Measurements from ENCODE around the gene RDH13. TPM values are rescaled to one million over a fixed set of nuclear protein-coding genes. Genes with fewer than 3 reads are reported as not detected.

RDH13 gene
- polyA plus RNA-seq, 1 donor = 19.9 TPM

- Histone ChIP-seq H3K36me3 (ENCODE audit: control insufficient read depth, insufficient read depth, low read length) (peaks cover 43% of the 10 kb centered on the region), H3K27me3 (ENCODE audit: control insufficient read depth, insufficient read depth, low read length) (peaks cover 17% of the 10 kb centered on the region), H3K27ac (ENCODE audit: low read length) (no peak overlapping the region), H3K4me3 (ENCODE audit: low read length) (no peak overlapping the region), H3K9me3 (ENCODE audit: control insufficient read depth, low read depth, low read length) (peaks cover under 1% of the 10 kb centered on the region), H3K4me1 (ENCODE audit: control insufficient read depth, insufficient read depth, low read length) (peaks cover 9% of the 10 kb centered on the region)
- no CpG with 5 or more reads among the region's 32 CpGs for WGBS (ENCODE audit: insufficient coverage, low lambda C conversion rate)
- no peak for DNase-seq
Observed at GRCh38 chr19:55091126-55091910, 28.4 kb upstream of the RDH13 start.

GRCh38 chr19:55090564-55090963, 27.6 kb upstream of the RDH13 start:
- DNase-seq = no peak
- peaks cover 36% of the 10 kb centered on the region for H3K36me3 ChIP-seq (ENCODE audit: control insufficient read depth, insufficient read depth, low read length)
- H3K27me3 ChIP-seq (ENCODE audit: control insufficient read depth, insufficient read depth, low read length) = peaks cover 24% of the 10 kb centered on the region
- no peak overlapping the region for H3K27ac ChIP-seq (ENCODE audit: low read length)
- H3K9me3 ChIP-seq (ENCODE audit: control insufficient read depth, low read depth, low read length) = peaks cover 3% of the 10 kb centered on the region
- peaks cover 9% of the 10 kb centered on the region for H3K4me1 ChIP-seq (ENCODE audit: control insufficient read depth, insufficient read depth, low read length)
- WGBS (ENCODE audit: insufficient coverage, low lambda C conversion rate) = no CpG with 5 or more reads among the region's 13 CpGs
- H3K4me3 ChIP-seq (ENCODE audit: low read length) = no peak overlapping the region

- H3K4me1 ChIP-seq (ENCODE audit: control insufficient read depth, insufficient read depth, low read length) = peaks cover 9% of the 10 kb centered on the region
- H3K27ac ChIP-seq (ENCODE audit: low read length) = no peak overlapping the region
- H3K4me3 ChIP-seq (ENCODE audit: low read length) = no peak overlapping the region
- peaks cover 25% of the 10 kb centered on the region for H3K36me3 ChIP-seq (ENCODE audit: control insufficient read depth, insufficient read depth, low read length)
- DNase-seq = no peak
- H3K27me3 ChIP-seq (ENCODE audit: control insufficient read depth, insufficient read depth, low read length) = peaks cover 35% of the 10 kb centered on the region
- 100% methylated on average over 1 of the region's 3 CpGs for WGBS (ENCODE audit: insufficient coverage, low lambda C conversion rate)
- peaks cover 3% of the 10 kb centered on the region for H3K9me3 ChIP-seq (ENCODE audit: control insufficient read depth, low read depth, low read length)
Observed at GRCh38 chr19:55089342-55089944, 26.5 kb upstream of the RDH13 start.

- Histone ChIP-seq H3K4me3 (ENCODE audit: low read length) (no peak overlapping the region), H3K4me1 (ENCODE audit: control insufficient read depth, insufficient read depth, low read length) (peaks cover 9% of the 10 kb centered on the region), H3K27me3 (ENCODE audit: control insufficient read depth, insufficient read depth, low read length) (peaks cover 42% of the 10 kb centered on the region), H3K27ac (ENCODE audit: low read length) (no peak overlapping the region), H3K36me3 (ENCODE audit: control insufficient read depth, insufficient read depth, low read length) (peaks cover 22% of the 10 kb centered on the region), H3K9me3 (ENCODE audit: control insufficient read depth, low read depth, low read length) (peaks cover 3% of the 10 kb centered on the region)
- DNase-seq = peak in 1 of 2 donors; percentile 43
- no CpG with 5 or more reads among the region's 18 CpGs for WGBS (ENCODE audit: insufficient coverage, low lambda C conversion rate)
Observed at GRCh38 chr19:55088543-55089341, 25.8 kb upstream of the RDH13 start.

- DNase-seq = no peak
- Histone ChIP-seq H3K27me3 (ENCODE audit: control insufficient read depth, insufficient read depth, low read length) (peaks cover 49% of the 10 kb centered on the region), H3K4me1 (ENCODE audit: control insufficient read depth, insufficient read depth, low read length) (peaks cover 9% of the 10 kb centered on the region), H3K9me3 (ENCODE audit: control insufficient read depth, low read depth, low read length) (peaks cover 6% of the 10 kb centered on the region), H3K27ac (ENCODE audit: low read length) (no peak overlapping the region), H3K36me3 (ENCODE audit: control insufficient read depth, insufficient read depth, low read length) (peaks cover 22% of the 10 kb centered on the region), H3K4me3 (ENCODE audit: low read length) (no peak overlapping the region)
- WGBS (ENCODE audit: insufficient coverage, low lambda C conversion rate) = no CpG with 5 or more reads among the region's 12 CpGs
Observed at GRCh38 chr19:55088021-55088451, 25.1 kb upstream of the RDH13 start.

- peaks cover 17% of the 10 kb centered on the region for H3K36me3 ChIP-seq (ENCODE audit: control insufficient read depth, insufficient read depth, low read length)
- no peak overlapping the region for H3K27ac ChIP-seq (ENCODE audit: low read length)
- no peak for DNase-seq
Observed at GRCh38 chr19:55087542-55087901, 24.6 kb upstream of the RDH13 start.

GRCh38 chr19:55086730-55087541, 24.0 kb upstream of the RDH13 start:
- no CpG with 5 or more reads among the region's 74 CpGs for WGBS (ENCODE audit: insufficient coverage, low lambda C conversion rate)
- DNase-seq = peak; percentile 77 to 82
- Histone ChIP-seq H3K27me3 (ENCODE audit: control insufficient read depth, insufficient read depth, low read length) (peaks cover 60% of the 10 kb centered on the region), H3K9me3 (ENCODE audit: control insufficient read depth, low read depth, low read length) (peaks cover 12% of the 10 kb centered on the region), H3K4me3 (ENCODE audit: low read length) (peak overlapping the region; percentile 25), H3K4me1 (ENCODE audit: control insufficient read depth, insufficient read depth, low read length) (peaks cover 9% of the 10 kb centered on the region), H3K27ac (ENCODE audit: low read length) (no peak overlapping the region), H3K36me3 (ENCODE audit: control insufficient read depth, insufficient read depth, low read length) (peaks cover 14% of the 10 kb centered on the region)

More at GRCh38 chr19:55087542-55087901, 24.6 kb upstream of the RDH13 start:
- H3K27me3 ChIP-seq (ENCODE audit: control insufficient read depth, insufficient read depth, low read length) = peaks cover 54% of the 10 kb centered on the region
- H3K4me3 ChIP-seq (ENCODE audit: low read length) = peak overlapping the region; percentile 25
- WGBS (ENCODE audit: insufficient coverage, low lambda C conversion rate) = no CpG with 5 or more reads among the region's 17 CpGs
- peaks cover 9% of the 10 kb centered on the region for H3K4me1 ChIP-seq (ENCODE audit: control insufficient read depth, insufficient read depth, low read length)
- peaks cover 7% of the 10 kb centered on the region for H3K9me3 ChIP-seq (ENCODE audit: control insufficient read depth, low read depth, low read length)

GRCh38 chr19:55085923-55086715, 23.2 kb upstream of the RDH13 start:
- WGBS (ENCODE audit: insufficient coverage, low lambda C conversion rate) = no CpG with 5 or more reads among the region's 35 CpGs
- Histone ChIP-seq H3K4me1 (ENCODE audit: control insufficient read depth, insufficient read depth, low read length) (peaks cover 15% of the 10 kb centered on the region), H3K36me3 (ENCODE audit: control insufficient read depth, insufficient read depth, low read length) (peaks cover 7% of the 10 kb centered on the region), H3K27ac (ENCODE audit: low read length) (no peak overlapping the region), H3K27me3 (ENCODE audit: control insufficient read depth, insufficient read depth, low read length) (peaks cover 68% of the 10 kb centered on the region), H3K9me3 (ENCODE audit: control insufficient read depth, low read depth, low read length) (peaks cover 20% of the 10 kb centered on the region), H3K4me3 (ENCODE audit: low read length) (no peak overlapping the region)
- no peak for DNase-seq

- Histone ChIP-seq H3K27ac (ENCODE audit: low read length) (no peak overlapping the region), H3K4me1 (ENCODE audit: control insufficient read depth, insufficient read depth, low read length) (peaks cover 29% of the 10 kb centered on the region), H3K27me3 (ENCODE audit: control insufficient read depth, insufficient read depth, low read length) (peaks cover 85% of the 10 kb centered on the region), H3K36me3 (ENCODE audit: control insufficient read depth, insufficient read depth, low read length) (no peaks in the 10 kb centered on the region), H3K9me3 (ENCODE audit: control insufficient read depth, low read depth, low read length) (peaks cover 20% of the 10 kb centered on the region), H3K4me3 (ENCODE audit: low read length) (no peak overlapping the region)
- WGBS (ENCODE audit: insufficient coverage, low lambda C conversion rate) = 100% methylated on average over 1 of the region's 10 CpGs
- DNase-seq = no peak
Observed at GRCh38 chr19:55084416-55084815, 21.5 kb upstream of the RDH13 start.
